ENCODE measurements around the gene ICA1. TPM values are rescaled to one million over a fixed set of nuclear protein-coding genes. Genes with fewer than 3 reads are reported as not detected.

Gene ICA1
- total and polyA plus RNA-seq, 4 experiments from 2014 or later, result 1.2 to 7.4 (median 2.4) TPM

GRCh38 chr7:8175929-8176369 is 86.0 kb downstream of the ICA1 start:
- POLR2A ChIA-PET (ENCODE audit: partially characterized antibody), result interaction anchor here (0.6 to 2.3 kb wide), 13 partner anchors 8 to 536 kb away, joined by 3 to 15 read pairs (median 4); partner anchors contain the start of gene UMAD1
- H3K27ac ChIP-seq (ENCODE audit: low read depth, low read length), result peak overlapping the region; percentile 69
- DNase-seq, result no peak
- H3K27ac Mint-ChIP-seq, result peak overlapping the region; percentile 91 to 98 (median 97)
- peaks cover 53% of the 10 kb centered on the region for H3K4me1 ChIP-seq (ENCODE audit: insufficient read depth, low read length)
- no peaks in the 10 kb centered on the region for H3K36me3 ChIP-seq (ENCODE audit: insufficient read depth, low read length)
- H3K27me3 ChIP-seq (ENCODE audit: insufficient read depth, low read length), result no peaks in the 10 kb centered on the region
- H3K4me3 Mint-ChIP-seq, result peak overlapping the region; percentile 71 to 87 (median 80)
- intact Hi-C loops (cut with micrococcal nuclease), result loop anchor here (1.0 to 2.0 kb wide), 4 partner anchors 27 to 208 kb away; partner anchors contain the start of gene GLCCI1
- H3K9me3 Mint-ChIP-seq, result no peaks in the 10 kb centered on the region
- CTCF ChIA-PET (ENCODE audit: partially characterized antibody), result interaction anchor here (0.9 to 1.0 kb wide), 3 partner anchors 17 to 53 kb away, joined by 3 to 4 read pairs (median 3); no protein-coding TSS in a partner anchor
- H3K4me3 ChIP-seq (ENCODE audit: low read length in 2 of 2), result peak overlapping the region in 1 of 2 donors; percentile 13
- no peaks in the 10 kb centered on the region for H3K36me3 Mint-ChIP-seq
- no peaks in the 10 kb centered on the region for H3K27me3 Mint-ChIP-seq
- no peaks in the 10 kb centered on the region for H3K9me3 ChIP-seq (ENCODE audit: control insufficient read depth in 1 of 2, low read length in 2 of 2)
- peaks cover 45 to 65% (median 54%) of the 10 kb centered on the region in 4 donors for H3K4me1 Mint-ChIP-seq

- intact Hi-C loops (cut with micrococcal nuclease), result no loop called here
- no peak overlapping the region for H3K27ac ChIP-seq (ENCODE audit: low read depth, low read length)
- no peaks in the 10 kb centered on the region for H3K36me3 ChIP-seq (ENCODE audit: insufficient read depth, low read length)
- ChIA-PET CTCF (ENCODE audit: partially characterized antibody) (no interaction called here), POLR2A (ENCODE audit: partially characterized antibody) (interaction anchor here (1.0 to 1.1 kb wide), 2 partner anchors 47 to 205 kb away, joined by 3 read pairs; partner anchors contain the start of gene GLCCI1)
- H3K4me1 ChIP-seq (ENCODE audit: insufficient read depth, low read length), result peaks cover 35% of the 10 kb centered on the region
- no peak overlapping the region for H3K4me3 ChIP-seq (ENCODE audit: low read length in 2 of 2)
- Mint-ChIP-seq H3K9me3 (no peaks in the 10 kb centered on the region), H3K4me3 (no peak overlapping the region), H3K27me3 (no peaks in the 10 kb centered on the region), H3K27ac (peak overlapping the region in 2 of 7 donors; percentile 42 to 91), H3K36me3 (no peaks in the 10 kb centered on the region), H3K4me1 (peaks cover 32 to 52% (median 39%) of the 10 kb centered on the region in 4 donors)
- H3K9me3 ChIP-seq (ENCODE audit: control insufficient read depth in 1 of 2, low read length in 2 of 2), result no peaks in the 10 kb centered on the region
- no peak for DNase-seq
- no peaks in the 10 kb centered on the region for H3K27me3 ChIP-seq (ENCODE audit: insufficient read depth, low read length)
Observed at GRCh38 chr7:8172372-8173354, 89.3 kb downstream of the ICA1 start.

- Histone ChIP-seq H3K4me1 (ENCODE audit: insufficient read depth, low read length) (no peaks in the 10 kb centered on the region), H3K4me3 (ENCODE audit: low read length in 2 of 2) (no peak overlapping the region), H3K9me3 (ENCODE audit: control insufficient read depth in 1 of 2, low read length in 2 of 2) (no peaks in the 10 kb centered on the region), H3K27ac (ENCODE audit: low read depth, low read length) (no peak overlapping the region), H3K36me3 (ENCODE audit: insufficient read depth, low read length) (no peaks in the 10 kb centered on the region), H3K27me3 (ENCODE audit: insufficient read depth, low read length) (no peaks in the 10 kb centered on the region)
- POLR2A ChIA-PET (ENCODE audit: partially characterized antibody), result interaction anchor here (1.4 kb wide), 1 partner anchor 20 kb away, joined by 4 read pairs; no protein-coding TSS in a partner anchor
- Mint-ChIP-seq H3K4me1 (peaks cover 9 to 19% (median 12%) of the 10 kb centered on the region in 4 donors), H3K27me3 (no peaks in the 10 kb centered on the region), H3K27ac (no peak overlapping the region), H3K9me3 (peaks cover 0 to 3% (median 0%) of the 10 kb centered on the region in 8 donors), H3K4me3 (no peak overlapping the region), H3K36me3 (no peaks in the 10 kb centered on the region)
- CTCF ChIA-PET (ENCODE audit: partially characterized antibody), result interaction anchor here (1.1 kb wide), 1 partner anchor 225 kb away, joined by 3 read pairs; no protein-coding TSS in a partner anchor
- no peak for DNase-seq
- intact Hi-C loops (cut with micrococcal nuclease), result no loop called here
Observed at GRCh38 chr7:8169171-8169570, 92.8 kb downstream of the ICA1 start.

GRCh38 chr7:8168336-8168735 is 93.6 kb downstream of the ICA1 start:
- H3K27ac ChIP-seq (ENCODE audit: low read depth, low read length), result no peak overlapping the region
- Mint-ChIP-seq H3K9me3 (peaks cover 0 to 3% (median 0%) of the 10 kb centered on the region in 8 donors), H3K4me3 (no peak overlapping the region), H3K27me3 (no peaks in the 10 kb centered on the region), H3K4me1 (peaks cover 3 to 12% (median 5%) of the 10 kb centered on the region in 4 donors), H3K36me3 (no peaks in the 10 kb centered on the region), H3K27ac (no peak overlapping the region)
- no peaks in the 10 kb centered on the region for H3K4me1 ChIP-seq (ENCODE audit: insufficient read depth, low read length)
- H3K9me3 ChIP-seq (ENCODE audit: control insufficient read depth in 1 of 2, low read length in 2 of 2), result no peaks in the 10 kb centered on the region
- H3K36me3 ChIP-seq (ENCODE audit: insufficient read depth, low read length), result no peaks in the 10 kb centered on the region
- ChIA-PET CTCF (ENCODE audit: partially characterized antibody) (interaction anchor here (1.1 kb wide), 1 partner anchor 224 kb away, joined by 3 read pairs; no protein-coding TSS in a partner anchor), POLR2A (ENCODE audit: partially characterized antibody) (interaction anchor here (0.6 to 1.4 kb wide), 3 partner anchors 8 to 19 kb away, joined by 3 to 5 read pairs (median 4); no protein-coding TSS in a partner anchor)
- H3K4me3 ChIP-seq (ENCODE audit: low read length in 2 of 2), result no peak overlapping the region
- intact Hi-C loops (cut with micrococcal nuclease), result no loop called here
- DNase-seq, result no peak
- no peaks in the 10 kb centered on the region for H3K27me3 ChIP-seq (ENCODE audit: insufficient read depth, low read length)

- H3K4me3 ChIP-seq (ENCODE audit: low read length in 2 of 2), result no peak overlapping the region
- no peaks in the 10 kb centered on the region for H3K4me1 ChIP-seq (ENCODE audit: insufficient read depth, low read length)
- no peak overlapping the region for H3K27ac ChIP-seq (ENCODE audit: low read depth, low read length)
- no peaks in the 10 kb centered on the region for H3K36me3 ChIP-seq (ENCODE audit: insufficient read depth, low read length)
- H3K9me3 Mint-ChIP-seq, result peaks cover 0 to 3% (median 0%) of the 10 kb centered on the region in 8 donors
- CTCF ChIA-PET (ENCODE audit: partially characterized antibody), result interaction anchor here (4.3 kb wide), 1 partner anchor 39 kb away, joined by 12 read pairs; no protein-coding TSS in a partner anchor
- no peak for DNase-seq
- no peak overlapping the region for H3K27ac Mint-ChIP-seq
- H3K27me3 ChIP-seq (ENCODE audit: insufficient read depth, low read length), result no peaks in the 10 kb centered on the region
- H3K4me1 Mint-ChIP-seq, result peaks cover 4 to 12% (median 5%) of the 10 kb centered on the region in 4 donors
- no peak overlapping the region for H3K4me3 Mint-ChIP-seq
- intact Hi-C loops (cut with micrococcal nuclease), result no loop called here
- H3K9me3 ChIP-seq (ENCODE audit: control insufficient read depth in 1 of 2, low read length in 2 of 2), result no peaks in the 10 kb centered on the region
- no peaks in the 10 kb centered on the region for H3K36me3 Mint-ChIP-seq
- H3K27me3 Mint-ChIP-seq, result no peaks in the 10 kb centered on the region
- POLR2A ChIA-PET (ENCODE audit: partially characterized antibody), result no interaction called here
Observed at GRCh38 chr7:8165150-8165549, 96.8 kb downstream of the ICA1 start.

- Histone ChIP-seq H3K27me3 (ENCODE audit: insufficient read depth, low read length) (no peaks in the 10 kb centered on the region), H3K36me3 (ENCODE audit: insufficient read depth, low read length) (no peaks in the 10 kb centered on the region), H3K4me3 (ENCODE audit: low read length in 2 of 2) (no peak overlapping the region), H3K4me1 (ENCODE audit: insufficient read depth, low read length) (no peaks in the 10 kb centered on the region), H3K27ac (ENCODE audit: low read depth, low read length) (no peak overlapping the region), H3K9me3 (ENCODE audit: control insufficient read depth in 1 of 2, low read length in 2 of 2) (no peaks in the 10 kb centered on the region)
- Mint-ChIP-seq H3K27me3 (no peaks in the 10 kb centered on the region), H3K9me3 (peaks cover 0 to 3% (median 0%) of the 10 kb centered on the region in 8 donors), H3K4me3 (no peak overlapping the region), H3K36me3 (no peaks in the 10 kb centered on the region), H3K4me1 (peaks cover 0 to 5% (median under 1%) of the 10 kb centered on the region in 4 donors), H3K27ac (no peak overlapping the region)
- ChIA-PET POLR2A (ENCODE audit: partially characterized antibody) (no interaction called here), CTCF (ENCODE audit: partially characterized antibody) (interaction anchor here (0.9 to 4.3 kb wide), 2 partner anchors 28 to 37 kb away, joined by 3 to 12 read pairs; no protein-coding TSS in a partner anchor)
- intact Hi-C loops (cut with micrococcal nuclease), result no loop called here
- DNase-seq, result no peak
Observed at GRCh38 chr7:8162181-8162580, 99.8 kb downstream of the ICA1 start.

Measured in CD4-positive, alpha-beta memory T cell (primary cell).